NCI-H1092 (cell line): ENCODE data around the gene AP2A2.

ENCODE experiments used
- DNase-seq: peaks from one replicate; lab custom pipeline; 2025; lab: John Stamatoyannopoulos, UW

Gene AP2A2

DNA sequence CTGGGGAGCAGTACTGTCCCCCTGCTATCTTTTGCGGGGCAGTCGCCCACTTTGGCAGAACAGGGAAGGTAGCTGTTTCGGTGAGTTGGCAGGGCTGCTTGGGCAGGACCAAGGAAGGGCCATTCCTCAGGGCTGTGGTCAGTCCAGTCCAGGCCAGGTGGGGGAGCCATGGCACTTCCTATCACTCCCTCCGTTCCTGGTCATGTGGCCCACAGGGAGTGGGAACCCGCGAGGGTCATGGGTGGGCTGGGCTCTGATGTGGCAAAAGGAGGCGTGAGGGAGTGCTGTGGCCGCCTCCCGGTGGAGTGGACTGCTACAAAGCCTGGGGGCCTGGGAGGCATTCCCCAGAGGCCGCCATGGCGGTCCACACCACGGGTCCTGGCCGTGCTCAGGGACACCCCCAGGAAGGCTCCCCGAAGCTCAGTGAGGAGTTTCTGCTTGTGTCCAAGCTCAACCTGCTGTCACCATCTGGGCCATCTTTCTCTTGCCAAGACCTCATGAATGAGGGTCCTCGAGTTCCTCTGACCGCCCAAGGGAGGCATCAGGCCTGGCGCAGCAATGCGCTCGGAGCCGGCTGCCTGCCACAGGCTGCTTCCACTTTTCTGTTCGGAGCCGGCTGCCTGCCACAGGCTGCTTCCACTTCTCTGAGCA, 27.0 kb upstream of the AP2A2 start:
- no peak for DNase-seq

DNA sequence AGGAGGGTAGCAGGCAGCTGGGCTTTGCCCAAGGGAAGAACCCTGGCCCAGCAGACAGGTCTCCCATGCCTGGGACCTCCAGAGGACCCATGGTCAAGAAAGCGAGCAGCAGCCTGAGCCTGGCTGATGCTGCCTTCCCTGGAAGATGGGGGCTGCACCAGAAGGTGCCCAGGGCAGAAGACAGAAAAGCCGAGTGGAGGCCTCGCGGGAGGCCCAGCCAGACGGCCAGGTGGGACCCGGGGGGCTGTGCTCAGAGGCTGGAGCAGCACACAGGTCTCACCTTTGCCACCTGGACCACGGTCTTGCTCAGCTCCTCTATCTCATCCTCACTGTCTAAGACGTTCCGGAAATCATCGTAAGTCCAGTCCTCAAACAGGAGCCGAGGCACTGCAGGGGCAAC, 25.9 kb upstream of the AP2A2 start:
- no peak for DNase-seq

DNA sequence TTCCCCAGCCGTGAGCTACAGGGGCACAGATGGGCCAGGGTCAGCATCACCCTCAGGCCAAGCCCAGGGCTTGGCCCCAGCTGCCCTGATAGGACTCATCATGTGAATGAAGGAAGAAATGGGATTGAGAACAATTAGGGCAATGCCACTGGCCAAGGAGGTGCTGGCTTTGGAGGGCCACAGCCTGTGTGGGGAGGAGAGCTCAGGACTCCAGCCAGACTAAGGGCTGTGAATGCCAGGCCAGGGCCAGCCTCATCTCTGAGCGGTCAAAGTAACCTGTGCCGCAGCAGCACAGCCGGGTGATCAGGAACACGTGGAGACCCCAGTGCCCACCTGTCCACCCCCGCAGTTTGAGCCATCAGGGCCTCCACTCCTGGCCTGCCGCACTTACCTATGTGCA, 25.1 kb upstream of the AP2A2 start:
- DNase-seq, result no peak

DNA sequence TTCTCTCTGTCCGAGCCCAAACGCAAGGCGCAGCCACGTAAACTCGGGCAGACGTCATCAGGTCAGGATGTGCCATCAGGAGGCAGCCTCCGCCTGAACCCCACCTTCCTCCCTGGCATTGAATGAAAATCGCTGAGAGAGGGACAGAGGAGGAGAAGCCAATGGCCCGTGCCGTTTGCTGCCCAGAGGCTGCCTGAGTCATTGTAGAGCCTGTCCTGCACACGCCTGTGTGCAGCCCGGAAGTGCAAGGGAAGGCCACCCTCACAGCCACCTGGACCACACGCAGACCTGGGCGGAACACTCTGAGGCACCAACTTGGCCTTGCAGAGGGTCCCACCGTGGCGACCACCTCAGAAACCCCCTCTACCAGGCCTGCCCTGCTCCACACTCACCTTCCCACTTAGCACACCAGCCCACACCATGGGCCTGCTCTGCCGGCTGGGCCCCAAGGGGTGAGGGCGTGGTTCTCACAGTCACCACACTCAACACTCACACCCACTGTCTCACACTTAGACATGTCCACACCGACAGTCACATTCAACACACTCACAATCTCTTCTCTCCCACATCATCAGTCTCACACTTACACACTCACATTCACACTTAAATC, 24.1 kb upstream of the AP2A2 start:
- no peak for DNase-seq

DNA sequence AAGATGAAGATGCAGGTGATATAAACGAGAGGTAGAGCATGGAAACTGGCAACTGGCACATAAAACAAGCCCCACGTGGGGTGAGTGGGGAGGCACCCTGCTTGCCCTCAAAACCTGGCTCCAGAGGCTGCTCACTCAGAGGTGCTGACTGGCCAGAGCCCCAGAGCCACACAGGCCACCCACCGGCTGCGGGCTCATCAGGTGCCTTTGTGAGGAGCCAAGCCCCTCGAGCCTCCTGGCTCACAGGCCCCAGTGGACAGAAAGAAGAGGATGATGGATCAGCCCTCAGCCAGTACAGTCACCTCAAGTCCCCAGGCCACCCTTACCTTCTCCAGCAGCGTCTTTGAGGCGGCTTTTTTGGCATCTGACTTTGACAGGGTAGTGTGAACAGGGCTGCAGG, 21.3 kb upstream of the AP2A2 start:
- DNase-seq, result no peak

DNA sequence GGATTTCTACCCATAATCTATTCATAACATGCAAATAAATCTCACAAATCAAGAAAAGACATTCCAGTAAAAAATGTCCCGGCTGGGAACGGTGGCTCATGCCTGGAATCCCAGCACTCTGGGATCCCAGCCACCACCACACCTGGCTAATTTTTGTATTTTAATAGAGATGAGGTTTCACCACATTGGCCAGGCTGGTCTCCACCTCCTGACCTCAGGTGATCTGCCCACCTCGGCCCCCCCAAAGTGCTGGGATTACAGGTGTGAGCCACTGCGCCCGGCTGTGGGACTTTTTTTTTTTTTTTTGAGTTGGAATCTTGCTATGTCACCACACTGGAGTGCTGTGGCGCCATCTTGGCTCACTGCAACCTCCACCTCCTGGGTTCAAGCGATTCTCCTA, 19.7 kb upstream of the AP2A2 start:
- DNase-seq, result no peak

DNA sequence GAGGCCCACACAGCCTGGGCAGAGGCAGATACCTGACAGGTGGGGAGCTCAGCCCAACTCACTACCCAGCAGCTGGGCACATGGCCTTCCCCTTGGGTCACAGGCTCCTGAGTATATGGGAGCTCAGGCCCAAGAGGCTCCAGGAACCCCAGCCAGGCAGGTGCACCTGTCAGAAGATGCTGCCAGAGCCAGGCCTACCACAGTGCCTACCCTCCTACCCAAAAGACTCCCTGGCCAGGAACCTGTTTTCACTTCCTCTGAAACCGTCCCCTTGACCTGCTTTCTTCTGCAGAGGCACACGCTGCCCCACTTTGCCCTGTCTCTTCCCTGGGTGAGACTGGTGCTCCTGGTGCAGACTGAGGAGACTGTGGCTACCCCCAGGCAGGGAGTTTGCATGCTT, 18.0 kb upstream of the AP2A2 start:
- no peak for DNase-seq

DNA sequence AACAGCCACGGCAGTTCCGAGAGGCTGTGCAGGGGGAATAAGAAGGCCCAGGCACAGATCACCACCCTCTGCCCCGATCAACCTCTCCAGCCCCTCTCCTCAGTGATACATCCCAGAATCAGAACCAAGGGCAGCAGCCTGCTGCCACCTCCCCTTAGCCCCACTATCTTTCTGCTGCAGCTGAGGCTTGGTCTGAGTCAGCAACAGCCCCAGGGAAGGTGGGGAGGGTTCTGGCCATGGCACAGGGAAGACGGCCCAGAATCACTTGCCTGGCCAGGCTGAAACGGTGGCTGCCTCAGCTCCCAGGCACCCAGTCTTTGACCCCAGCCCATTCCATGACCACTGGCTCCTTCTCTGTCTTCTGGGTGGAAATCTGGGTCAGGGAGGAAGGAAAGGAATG, 17.4 kb upstream of the AP2A2 start:
- DNase-seq, result no peak

DNA sequence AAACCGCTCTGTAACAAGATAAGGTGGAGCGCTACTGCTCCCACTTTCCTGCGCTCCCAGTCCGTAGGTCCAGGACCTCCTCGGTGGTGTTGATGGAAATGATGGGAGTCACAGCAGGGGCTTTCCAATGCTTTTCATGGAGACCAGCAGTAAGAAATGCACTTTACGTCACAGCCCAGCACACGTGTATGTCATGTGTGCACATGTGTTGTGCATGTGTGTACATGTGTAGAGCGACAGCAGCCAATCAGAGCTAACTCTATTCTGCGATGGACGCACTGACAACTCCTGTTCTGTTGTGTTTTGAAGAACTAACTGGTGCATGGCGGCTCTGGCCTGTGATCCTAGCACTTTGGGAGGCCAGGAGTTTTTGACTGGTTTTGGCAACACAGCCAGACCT, 16.3 kb upstream of the AP2A2 start:
- no peak for DNase-seq

DNA sequence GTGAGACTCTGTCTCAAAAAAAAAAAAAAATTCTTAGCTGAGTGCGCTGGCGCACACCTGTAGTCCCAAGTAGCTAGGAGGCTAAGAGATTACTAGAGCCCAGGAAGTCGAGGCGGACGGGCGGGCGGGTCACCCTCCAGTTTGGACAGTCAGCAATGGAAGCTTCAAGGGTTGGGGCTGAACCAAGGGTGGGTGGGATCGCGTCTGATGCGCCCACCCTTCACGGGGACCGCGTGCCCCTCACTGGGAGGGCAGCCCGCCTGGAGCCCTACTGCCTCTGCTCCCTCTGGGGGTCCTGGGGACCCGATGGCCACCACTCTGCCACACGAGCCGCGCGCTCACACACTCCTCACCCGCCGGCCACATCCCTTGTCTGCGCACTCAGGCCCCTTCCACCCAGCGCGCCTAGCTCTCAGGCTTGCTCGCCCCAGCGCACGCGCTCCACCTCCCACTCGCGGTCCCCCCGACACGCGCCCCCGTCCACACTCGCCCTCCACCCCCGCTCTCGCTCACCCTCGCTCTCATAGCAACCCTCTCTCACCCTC, 15.6 kb upstream of the AP2A2 start:
- DNase-seq, result no peak

DNA sequence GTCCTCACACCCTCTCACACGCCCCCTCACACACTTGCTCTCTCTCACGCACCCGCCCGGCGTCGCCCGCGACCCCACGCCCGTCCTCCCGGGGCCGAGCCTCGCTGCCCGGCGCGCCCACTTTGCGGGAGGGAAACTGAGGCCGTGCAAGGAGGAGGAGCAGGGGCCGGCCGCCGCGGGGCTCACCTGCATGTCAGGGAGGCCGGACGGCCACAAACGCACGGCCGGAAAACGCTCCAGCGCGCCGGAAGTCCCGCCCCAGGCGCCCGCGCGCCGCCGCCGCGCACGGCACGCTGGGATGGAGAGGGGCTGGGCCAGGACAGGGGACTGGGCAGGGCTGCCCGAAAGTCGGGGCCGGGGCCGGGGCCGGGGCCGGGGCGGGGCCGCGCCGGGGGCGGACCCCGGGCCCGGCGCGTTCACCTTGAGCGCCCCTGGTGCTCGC, 15.1 kb upstream of the AP2A2 start, which contains the start of gene CHID1:
CHID1 (minus strand) TSS at position 222 of the 442 bp plus-strand sequence. CDS start 5,994 bp downstream, outside the sequence.
- peak; percentile 81 for DNase-seq

DNA sequence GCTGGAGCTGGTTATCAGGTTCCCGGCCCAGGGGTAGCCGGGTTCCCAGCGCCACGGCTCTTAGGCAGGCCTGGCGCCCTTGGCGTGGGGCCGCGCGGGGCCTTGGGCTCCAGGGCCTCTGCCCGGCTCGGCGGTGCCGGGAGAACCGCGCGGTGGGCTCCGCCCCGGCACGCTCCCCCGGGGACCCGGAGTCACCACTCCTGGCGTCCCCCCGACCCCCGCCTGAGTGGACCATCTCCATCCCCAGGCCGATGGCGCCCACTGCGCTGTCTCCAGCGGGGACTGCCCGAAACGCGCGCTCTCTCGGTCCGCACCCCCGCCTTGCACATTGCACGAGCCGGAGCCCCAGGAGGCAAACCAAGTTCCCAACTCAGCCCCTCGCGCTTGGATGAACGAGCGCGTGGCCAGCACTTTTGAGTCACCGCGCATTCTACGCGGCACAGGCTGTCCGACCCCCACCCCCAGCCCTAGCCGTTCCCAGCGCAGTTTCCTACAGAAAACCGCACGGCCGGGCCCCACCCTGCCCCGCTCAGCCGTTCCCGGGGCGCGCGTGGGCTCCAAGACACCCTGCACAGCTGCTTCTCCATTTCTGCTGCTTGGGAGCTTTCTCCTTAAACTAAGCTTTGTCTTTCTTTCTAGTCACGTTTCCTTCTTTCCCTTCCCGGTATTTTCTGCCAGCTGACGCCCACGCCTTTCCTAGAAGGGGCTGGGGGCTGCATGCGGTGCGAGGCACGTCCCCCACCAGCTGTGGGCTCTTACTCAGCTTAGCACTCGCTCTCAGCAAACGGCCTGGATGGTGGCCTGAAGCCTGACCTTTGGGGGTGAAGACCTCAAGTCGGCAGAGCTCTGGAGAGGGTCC, 14.4 kb upstream of the AP2A2 start:
- DNase-seq, result no peak

DNA sequence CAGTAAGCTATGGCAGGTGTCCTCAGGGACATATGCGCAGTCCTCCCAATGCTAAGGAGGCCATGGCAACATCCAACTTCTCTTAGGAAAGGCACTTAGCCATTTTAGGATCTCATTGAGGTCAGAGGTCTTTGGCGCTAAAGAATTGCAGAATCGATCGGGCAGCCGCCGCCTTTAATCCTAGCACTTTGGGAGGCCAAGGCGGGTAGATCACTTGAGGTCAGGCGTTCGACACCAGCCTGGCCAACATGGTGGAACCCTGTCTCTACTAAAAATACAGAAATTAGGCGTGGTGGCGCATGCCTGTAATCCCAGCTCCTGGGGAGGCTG, 13.8 kb upstream of the AP2A2 start:
- DNase-seq, result no peak

DNA sequence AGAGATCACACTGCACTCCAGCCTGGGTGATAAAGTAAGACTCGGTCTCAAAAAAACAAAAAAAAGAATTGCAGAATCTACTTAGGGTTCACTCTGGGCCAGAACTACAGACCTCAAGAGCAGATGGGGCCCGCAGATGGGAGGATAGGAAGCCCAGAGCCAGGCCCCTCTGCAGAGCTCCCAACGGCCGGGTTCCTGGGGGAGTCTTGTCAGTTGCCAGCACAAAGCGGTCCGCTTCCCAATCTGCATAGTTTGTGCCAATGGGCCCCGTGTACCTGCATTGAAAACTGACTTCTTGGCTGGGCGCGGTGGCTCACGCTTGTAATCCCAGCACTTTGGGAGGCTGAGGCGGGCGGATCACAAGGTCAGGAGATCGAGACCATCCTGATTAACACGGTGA, 13.4 kb upstream of the AP2A2 start:
- no peak for DNase-seq

DNA sequence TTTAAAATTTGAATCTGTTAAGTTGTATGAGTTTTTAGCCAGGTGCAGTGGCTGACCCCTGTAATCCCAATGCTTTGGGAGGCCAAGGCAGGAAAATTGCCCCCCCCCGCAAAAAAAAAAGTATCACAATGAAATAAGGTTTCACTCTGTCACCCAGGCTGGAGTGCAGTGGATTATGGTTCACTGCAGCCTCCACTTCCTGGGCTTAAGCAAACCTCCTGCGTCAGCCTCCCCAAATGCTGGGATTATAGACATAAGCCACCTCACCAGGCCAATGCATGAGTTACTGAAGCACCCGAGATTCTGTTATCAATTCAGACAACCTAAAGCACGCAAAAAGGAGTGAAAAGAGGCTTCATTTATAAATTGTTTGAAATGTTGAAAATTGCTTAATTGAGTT, 12.6 kb upstream of the AP2A2 start:
- DNase-seq, result no peak

DNA sequence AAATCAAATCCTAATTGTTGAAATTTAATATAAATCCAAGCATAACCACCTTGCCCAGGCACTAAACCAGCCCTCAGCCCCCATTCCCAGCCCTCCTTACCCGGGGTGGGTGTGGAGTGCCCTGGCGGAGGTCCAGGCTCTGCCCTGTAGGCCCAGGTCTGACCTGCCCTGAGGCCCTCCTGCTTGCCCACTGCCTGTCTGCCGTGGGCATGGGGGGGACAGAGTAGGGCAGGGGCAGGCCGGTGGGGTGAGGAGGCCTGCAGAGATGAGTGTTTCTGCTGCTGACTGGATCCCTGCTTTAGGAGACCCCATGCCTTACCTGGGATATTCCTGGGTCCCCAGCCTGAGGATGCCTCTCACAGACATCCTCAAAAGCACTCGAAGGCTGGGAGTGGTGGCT, 11.5 kb upstream of the AP2A2 start:
- no peak for DNase-seq

DNA sequence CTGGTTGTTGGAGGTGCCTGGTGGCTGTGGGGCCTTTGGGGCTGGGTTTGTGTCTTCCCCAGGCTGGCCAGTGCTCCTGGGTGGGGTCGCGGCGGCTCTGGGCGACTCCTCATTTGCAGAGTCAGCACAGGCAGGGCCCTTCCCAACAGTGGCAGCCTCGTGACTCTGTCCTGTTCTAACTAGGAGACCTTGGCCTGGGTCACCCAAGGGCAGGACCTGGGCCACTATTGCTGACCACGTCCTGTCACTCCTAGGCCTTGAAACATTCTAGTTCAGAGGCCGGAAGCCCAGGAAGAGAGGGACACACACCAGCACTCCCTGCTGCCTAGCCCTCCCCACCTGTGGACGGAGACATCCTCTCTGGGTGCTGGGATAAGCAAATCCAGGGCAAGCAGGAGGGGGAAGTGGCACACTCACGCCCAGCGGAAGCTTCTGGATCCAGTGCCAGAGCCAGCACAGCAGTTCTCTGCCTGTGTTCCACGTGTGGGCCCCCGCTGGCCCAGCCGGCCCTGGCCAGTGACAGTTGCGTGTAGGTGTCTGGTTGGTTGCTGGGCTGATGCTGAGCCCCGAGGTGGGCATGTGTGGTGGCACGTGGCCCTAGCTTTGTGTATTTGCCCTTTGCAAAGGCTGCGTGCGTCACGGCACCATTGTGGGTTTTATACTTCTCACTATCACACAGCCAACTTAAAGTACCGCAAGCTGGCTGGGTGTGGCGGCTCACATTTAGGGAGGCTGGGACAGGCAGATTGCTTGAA, 10.7 kb upstream of the AP2A2 start:
- no peak for DNase-seq

DNA sequence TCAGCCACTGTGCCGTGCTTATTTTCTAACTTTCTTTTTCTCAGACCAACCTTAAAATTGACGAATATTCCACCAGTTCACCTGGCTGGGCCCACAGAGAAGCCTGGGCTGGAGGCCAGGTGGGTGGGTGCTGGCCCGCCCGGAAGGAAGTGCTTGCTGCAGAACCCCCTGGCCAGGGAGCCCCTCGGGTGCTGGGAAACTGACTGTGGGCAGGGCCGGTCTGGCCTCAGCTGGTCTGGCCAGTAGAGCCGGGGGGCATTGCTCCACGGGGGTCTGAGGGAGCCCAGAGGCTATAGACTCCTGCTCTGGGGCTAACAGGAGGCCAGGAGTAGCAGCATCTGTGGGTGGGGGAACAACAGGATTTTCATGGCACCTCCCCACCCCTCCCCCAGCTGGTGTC, 8.2 kb upstream of the AP2A2 start:
- no peak for DNase-seq

DNA sequence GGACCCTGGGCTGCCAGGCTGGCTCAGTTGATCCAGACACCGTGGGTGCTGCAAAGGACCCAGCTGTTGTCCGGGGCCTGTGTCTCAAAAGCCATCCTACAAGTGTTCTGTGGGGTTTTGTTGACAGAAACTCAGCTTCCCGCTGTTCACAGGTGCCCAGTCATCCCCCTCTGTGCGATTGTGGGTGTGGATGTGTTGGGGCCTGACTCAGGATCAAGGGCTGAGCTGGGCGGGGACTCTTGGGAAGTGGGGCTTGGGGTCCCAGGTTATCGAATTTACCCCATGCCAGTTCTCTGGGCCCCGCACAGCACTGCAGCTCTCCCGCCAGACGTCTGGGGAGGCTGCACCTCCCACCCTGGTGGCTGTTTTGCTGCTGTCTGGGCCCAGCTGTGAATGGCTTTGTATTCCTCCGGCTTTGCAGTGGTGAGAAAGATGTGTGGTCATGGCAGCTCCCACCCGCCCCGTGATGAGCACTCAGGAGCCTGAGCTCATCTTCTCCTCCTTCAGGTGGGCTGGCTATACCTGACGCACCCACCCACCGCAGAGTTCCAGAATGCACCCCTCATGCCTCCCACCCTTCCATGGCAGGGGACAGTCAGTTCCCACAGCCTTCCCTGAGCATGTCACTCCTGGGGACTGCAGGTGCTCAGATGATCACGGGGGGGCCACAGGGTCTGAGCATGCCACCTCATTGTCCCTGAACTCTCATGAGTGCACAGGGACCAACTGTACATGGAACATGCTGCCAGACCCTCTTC, 3.6 kb upstream of the AP2A2 start:
- no peak for DNase-seq

DNA sequence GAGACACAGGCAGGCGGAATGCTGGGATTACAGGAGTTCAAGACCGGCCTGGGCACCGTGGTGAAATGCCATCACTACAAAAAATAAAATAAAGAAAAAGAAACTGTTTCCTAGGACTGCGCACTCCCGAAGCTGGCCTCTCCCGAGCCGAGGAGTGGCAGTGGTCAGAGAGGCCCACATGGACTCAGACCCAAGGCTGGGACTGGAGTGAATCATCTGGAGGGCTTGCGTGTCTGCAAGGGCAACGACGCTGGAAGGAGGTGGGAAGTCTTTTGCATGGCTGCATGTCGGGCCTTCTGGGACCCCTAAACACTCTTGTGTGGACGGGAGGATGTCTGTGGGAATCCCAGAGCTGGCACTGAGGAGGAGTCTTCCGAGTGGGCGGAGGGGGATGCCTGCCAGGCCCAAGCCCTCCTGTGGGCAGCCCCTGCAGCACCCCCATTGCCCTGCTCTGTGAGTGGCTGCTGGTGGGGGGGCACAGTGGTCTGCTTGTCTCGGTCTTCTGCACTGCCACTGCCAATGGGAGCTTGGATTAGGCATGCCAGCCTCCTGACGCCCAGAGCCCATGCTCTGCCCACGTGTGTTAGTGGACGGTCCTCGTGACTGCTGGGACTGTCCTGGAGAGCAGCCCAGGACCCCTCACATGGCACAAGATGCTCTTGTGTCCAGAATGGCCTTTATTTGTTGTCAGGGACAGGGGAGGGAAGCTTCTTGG, 1.8 kb upstream of the AP2A2 start:
- no peak for DNase-seq
